ENCODE results near the gene GFOD1.
"Not testable (repeated sequence)": the region's sequence is repeated elsewhere in the genome, so short reads cannot be mapped to it uniquely, and the experiment has no call there.

Gene GFOD1

GRCh38 chr6:13354331-13355042, 132.9 kb downstream of the GFOD1 start:
- DNase-seq (ENCODE audit: low spot score): no peak

GRCh38 chr6:13352165-13352564, 135.2 kb downstream of the GFOD1 start:
- no peak for DNase-seq (ENCODE audit: low spot score)

GRCh38 chr6:13351271-13351670, 136.1 kb downstream of the GFOD1 start:
- no peak for DNase-seq (ENCODE audit: low spot score)

DNA sequence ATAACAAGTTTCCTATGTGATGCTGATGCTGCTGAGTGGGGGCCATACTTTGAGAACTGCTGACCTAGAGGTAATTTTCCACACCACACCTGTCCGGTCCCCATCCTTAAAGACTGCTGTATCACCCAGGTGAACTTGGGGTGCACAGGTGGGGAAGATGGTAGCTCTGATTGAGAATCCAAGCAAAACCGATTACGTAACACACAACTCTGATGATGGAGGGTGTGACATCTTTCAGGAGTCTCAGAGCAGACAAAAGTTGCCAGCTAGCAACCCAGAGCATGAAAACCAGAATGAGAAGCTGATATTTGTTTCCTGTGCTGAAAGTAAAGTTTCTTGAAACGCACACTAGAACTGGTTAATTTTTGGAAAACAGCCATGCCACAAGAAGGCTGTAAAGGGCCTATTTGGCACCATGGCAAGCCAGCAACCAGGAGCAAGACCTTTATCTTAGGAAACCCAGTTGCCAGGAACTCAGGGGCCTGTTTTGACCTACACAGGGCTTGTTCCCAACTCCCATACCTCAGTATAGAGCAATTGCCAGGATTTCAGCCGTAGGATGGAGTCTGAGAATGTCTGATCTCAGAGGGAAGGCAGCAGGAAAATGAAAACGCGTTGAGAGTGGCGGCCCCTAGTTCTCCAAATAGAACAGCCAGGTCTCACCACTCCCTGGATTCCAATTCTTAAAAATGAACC, 137.4 kb downstream of the GFOD1 start:
- no peak for DNase-seq (ENCODE audit: low spot score)

DNA sequence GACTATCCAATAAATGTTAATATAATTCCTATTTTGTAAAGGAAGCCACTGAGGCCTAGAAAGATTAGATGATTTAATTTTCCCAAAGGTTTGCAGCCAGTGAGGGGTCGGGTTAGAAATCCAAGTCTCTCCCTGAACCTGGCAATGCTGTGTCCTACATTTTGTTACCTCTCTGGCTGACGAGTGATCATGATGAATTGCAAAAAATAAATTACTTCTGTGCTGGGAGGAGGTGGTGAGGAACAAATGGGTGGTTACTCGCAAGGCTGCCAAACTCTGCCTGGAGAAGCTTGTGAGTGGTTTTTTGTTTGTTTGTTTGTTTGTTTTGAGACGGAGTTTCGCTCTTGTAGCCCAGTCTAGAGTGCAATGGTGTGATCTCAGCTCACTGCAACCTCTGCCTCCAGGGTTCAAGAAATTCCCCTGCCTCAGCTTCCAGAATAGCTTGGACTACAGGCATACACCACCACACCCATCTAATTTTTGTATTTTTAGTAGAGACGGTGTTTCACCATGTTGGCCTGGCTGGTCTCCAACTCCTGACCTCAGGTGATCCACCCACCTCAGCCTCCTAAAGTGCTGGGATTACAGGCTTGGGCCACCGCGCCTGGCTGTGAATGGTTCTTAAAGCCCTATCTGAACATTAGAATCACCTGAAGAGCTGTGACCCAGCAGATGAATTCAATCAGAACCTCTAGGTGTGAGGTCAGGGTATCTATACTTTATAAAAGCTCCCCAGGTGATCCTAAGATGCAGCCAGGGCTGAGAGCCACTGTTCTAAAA, 138.9 kb downstream of the GFOD1 start:
- DNase-seq (ENCODE audit: low spot score): no peak

- no peak for DNase-seq (ENCODE audit: low spot score)
These were observed 141.2 kb downstream of the GFOD1 start for GRCh38 chr6:13346245-13346644.

DNA sequence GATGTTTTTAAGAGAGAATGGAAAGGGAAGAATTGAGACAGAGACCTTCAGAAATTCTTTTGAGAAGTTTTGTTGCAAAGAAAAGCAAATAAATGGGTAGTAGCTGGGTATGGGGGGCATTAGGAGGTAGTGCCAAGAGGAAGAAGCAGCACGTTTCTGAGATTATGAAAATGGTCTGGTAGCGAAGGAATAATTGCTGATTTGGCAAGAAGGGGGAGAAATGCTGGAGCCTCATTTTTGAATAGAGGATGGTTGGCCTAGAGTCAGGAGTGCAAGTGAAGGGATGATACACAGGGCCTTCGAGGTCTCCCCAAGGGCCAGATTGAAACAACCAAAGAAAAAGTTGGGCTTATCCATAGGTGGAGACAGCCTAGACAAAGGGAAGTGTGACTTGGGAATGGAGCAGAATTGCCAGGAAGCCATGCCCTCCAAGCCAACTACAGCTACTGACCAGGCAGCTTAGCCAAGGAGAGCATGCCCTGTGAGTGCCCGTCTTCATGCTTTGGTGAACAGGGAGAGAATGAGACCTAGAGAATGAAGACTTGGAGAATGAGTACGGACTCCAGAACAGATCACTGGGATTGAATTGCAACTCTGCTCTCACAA, 144.9 kb downstream of the GFOD1 start:
- no peak for DNase-seq (ENCODE audit: low spot score)

DNA sequence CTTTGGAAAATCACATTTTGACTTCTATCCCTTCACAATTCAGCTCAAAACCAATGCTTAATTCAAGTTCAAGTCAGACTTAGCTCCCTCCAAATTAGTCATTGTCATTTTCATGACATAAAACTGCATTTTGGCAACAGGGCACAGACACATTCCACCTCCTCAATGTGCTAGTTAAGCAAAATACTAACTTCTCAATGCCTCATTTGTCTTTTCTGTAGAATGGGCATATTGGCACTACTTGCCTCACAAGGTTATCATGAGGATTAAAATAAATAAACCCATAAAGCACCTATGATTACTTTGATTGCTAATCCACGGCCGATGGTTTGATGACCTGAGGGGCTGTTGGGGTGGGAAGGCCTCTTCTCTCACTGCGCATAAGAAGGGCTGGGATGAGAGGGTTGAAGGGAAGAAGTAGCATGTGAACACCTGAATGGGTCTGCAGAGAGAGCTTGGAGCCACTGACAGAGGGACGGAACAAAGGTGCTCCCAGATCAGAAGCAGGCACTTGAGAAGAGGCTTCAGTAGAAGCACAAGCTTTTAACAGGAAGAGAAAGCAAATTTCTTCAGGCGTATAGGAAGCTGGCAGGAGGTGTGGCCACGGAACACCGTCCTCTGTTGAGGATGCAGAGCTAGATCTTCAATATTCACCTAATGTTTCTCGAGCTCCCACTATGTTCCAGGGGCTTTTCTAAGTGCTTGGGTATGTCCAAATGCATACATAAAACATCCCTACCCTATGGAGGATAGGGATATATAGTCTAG, 147.4 kb downstream of the GFOD1 start:
- no peak for DNase-seq (ENCODE audit: low spot score)

GRCh38 chr6:13338038-13338437, 149.4 kb downstream of the GFOD1 start:
- no peak for DNase-seq (ENCODE audit: low spot score)

DNA sequence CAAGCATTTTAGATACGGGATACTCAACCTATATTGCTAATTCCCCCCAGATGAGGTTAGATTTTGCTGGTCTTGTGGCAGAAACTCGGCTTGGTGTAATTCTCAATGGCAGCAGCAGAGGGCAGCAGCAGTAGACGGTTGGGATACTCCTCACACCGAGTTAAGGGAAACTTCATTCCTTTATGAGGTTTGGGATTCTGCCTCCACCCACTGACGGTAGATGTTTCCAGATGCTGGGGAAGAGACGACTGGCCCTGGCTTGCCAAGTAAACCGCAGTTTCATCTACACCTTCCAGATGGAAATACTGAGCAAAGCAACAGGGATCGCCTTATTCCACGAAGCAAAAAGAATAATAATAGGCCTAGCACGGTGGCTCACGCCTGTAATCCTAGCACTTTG, 150.8 kb downstream of the GFOD1 start:
- DNase-seq (ENCODE audit: low spot score): peak; percentile 81

- DNase-seq (ENCODE audit: low spot score): no peak
These were observed 152.4 kb downstream of the GFOD1 start for GRCh38 chr6:13334953-13335352.

GRCh38 chr6:13332349-13332706, 155.1 kb downstream of the GFOD1 start:
- DNase-seq (ENCODE audit: low spot score): no peak

DNA sequence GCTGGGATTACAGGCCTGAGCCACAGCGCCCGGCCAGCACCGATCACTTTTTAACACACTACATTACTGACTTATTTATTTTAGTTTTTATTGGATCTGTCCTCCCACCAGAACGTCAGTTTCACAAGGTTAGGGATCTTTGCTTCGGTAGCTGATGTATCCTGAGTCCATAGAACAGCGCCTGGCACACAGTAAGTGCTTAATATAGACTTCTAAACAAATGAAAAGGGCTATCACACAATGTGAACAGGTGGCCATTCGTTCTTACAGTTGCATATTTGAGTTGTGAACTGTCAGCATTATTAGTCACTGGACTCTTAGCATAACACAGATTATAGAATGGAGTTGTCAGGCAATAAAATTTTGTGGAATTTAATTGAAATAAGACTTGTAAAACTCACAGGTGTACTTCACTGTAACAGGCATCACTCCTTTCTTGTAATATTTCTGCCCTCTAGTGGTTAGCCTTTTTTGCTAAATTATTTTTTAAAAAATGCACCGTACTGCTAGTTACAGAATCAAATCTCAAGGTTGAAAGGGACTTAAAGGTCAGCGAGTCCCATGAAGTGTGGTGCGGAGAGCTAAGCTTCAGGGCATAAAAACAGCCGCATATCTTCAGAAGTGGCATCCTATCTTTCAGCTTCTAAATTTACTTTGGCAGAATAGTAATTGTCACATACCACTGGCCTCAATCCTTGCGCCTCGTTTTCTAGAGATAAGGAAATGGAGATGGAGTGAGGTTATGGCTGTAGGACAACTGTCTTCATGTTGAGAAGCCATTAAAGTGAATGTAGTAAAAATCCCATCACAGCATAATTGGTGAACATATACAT, 155.7 kb downstream of the GFOD1 start:
- peak; percentile 48 for DNase-seq (ENCODE audit: low spot score)

DNA sequence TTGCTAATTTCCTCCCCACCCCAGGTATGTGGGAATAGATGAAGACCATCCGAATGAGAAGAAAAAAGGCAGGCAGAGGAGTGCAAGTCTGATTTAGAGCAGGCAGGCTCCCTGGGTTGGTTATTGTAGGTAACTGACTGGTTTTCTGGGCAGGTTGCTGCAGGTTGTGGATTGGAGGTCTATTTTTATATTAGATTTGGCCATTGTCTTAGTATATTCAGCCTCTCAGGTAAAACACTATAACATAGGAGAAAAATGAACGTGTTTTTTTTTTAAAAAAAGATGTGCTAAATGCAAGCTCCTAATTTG, 158.6 kb downstream of the GFOD1 start:
- no peak for DNase-seq (ENCODE audit: low spot score)

GRCh38 chr6:13328076-13328874, 159.1 kb downstream of the GFOD1 start, which contains the start of gene TBC1D7:
Gene TBC1D7 (minus strand): TSS chr6:13328537. CDS start chr6:13326898, 1,639 bp downstream.
- peak; percentile 87 for DNase-seq (ENCODE audit: low spot score)

- DNase-seq (ENCODE audit: low spot score): no peak
These were observed 159.7 kb downstream of the GFOD1 start for GRCh38 chr6:13327691-13328075.

DNA sequence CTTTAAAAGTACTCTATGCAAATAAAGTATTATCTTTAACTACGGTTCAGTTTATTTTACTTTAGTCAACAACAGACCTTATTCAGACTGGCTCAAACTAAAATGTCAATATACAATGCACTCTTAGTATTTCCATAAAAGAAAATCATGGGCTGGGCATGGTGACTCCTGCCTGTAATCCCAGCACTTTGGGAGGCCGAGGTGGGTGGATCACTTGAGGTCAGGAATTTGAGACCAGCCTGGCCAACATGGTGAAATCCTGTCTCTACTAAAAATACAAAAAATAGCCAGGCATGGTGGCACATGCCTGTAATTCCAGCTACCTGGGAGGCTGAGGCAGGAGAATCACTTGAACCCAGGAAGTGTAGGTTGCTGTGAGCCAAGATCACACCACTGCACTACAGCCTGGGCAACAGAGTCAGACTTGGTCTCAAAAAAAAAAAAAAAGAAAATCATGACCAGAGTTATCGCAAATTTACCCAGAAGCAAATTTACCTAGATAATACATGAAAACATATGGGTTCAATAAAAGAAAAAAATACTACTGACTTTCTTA, 161.3 kb downstream of the GFOD1 start:
- not testable (repeated sequence) for DNase-seq (ENCODE audit: low spot score)

GRCh38 chr6:13319891-13320564, 167.4 kb downstream of the GFOD1 start:
- DNase-seq (ENCODE audit: low spot score): no peak

- no peak for DNase-seq (ENCODE audit: low spot score)
These were observed 168.6 kb downstream of the GFOD1 start for GRCh38 chr6:13318821-13319220.
